ENCODE measurements around the gene PRDM2. TPM values are rescaled to one million over a fixed set of nuclear protein-coding genes. Genes with fewer than 3 reads are reported as not detected.
A peak's percentile ranks its signal among the peaks of the same experiment; 100 is the strongest.

PRDM2 gene
- total and polyA plus RNA-seq, 2 of the 13 experiments (the other 11 are each of a cell fraction or from before 2014, with no cell fraction given): 4.0 to 6.5 TPM

- TF ChIP-seq ZNF460 (CRISPR knock-in tag; IDR thresholded peaks at IDR 0.05; ENCODE audit: borderline replicate concordance) (no peak), ZNF512B (CRISPR knock-in tag; IDR thresholded peaks at IDR 0.05; ENCODE audit: borderline replicate concordance) (no peak), PHF20 (CRISPR knock-in tag; IDR thresholded peaks at IDR 0.05) (peak; percentile 17), FOXA1 (IDR thresholded peaks at IDR 0.05) (no peak), FOXA1 (CRISPR knock-in tag; IDR thresholded peaks at IDR 0.05) (no peak), ZNF878 (CRISPR knock-in tag; IDR thresholded peaks at IDR 0.05) (no peak), HNRNPK (IDR thresholded peaks at IDR 0.05; ENCODE audit: low read depth, low read length, poor library complexity, severe bottlenecking) (peak; percentile 35), GMEB2 (CRISPR knock-in tag; IDR thresholded peaks at IDR 0.05; ENCODE audit: low read depth) (no peak), EHMT2 (IDR thresholded peaks at IDR 0.05; ENCODE audit: borderline replicate concordance, low read depth, low read length) (no peak), SMAD9 (CRISPR knock-in tag; IDR thresholded peaks at IDR 0.05) (no peak), ZBTB33 (CRISPR knock-in tag; IDR thresholded peaks at IDR 0.05) (no peak), PRDM10 (CRISPR knock-in tag; IDR thresholded peaks at IDR 0.05; ENCODE audit: low read depth) (no peak), TGIF2 (CRISPR knock-in tag; IDR thresholded peaks at IDR 0.05) (no peak), GMEB1 (CRISPR knock-in tag; IDR thresholded peaks at IDR 0.05; ENCODE audit: borderline replicate concordance) (no peak), ZFY (CRISPR knock-in tag; IDR thresholded peaks at IDR 0.05) (peak; percentile 69; the same call in 1 of the 2 replicates), MAX (IDR thresholded peaks at IDR 0.05) (no peak), IRF2 (CRISPR knock-in tag; IDR thresholded peaks at IDR 0.05) (no peak)
Measured at GRCh38 chr1:13749543-13750341, 49.8 kb downstream of the PRDM2 start (continued).

All from HepG2 (cell line).